Measurements from ENCODE around the gene RELN. TPM values are rescaled to one million over a fixed set of nuclear protein-coding genes. Genes with fewer than 3 reads are reported as not detected.
A peak's percentile ranks its signal among the peaks of the same experiment; 100 is the strongest.
"Not testable (repeated sequence)": the region's sequence is repeated elsewhere in the genome, so short reads cannot be mapped to it uniquely, and the experiment has no call there.

RELN gene
- total RNA-seq, 2 experiments from 2014 or later, result not detected

DNA sequence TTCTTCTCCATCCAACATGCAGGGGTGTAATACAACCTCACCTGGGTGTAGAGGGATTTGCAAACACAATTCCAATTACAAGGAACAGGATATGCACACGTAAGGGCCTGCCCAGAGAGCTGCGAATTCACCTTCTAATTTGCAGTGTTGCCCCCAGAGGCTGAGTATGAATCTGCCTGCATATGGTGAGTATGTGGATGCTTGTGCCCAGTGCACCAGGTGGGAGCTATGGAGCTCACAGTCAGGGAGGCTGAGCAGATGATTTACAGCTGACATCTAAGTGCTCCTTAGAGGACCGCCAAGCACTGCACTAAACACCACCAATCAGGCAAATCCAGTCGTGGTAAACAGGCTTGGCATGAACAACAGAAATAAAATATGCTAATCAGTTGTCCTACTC lies 132.0 kb downstream of the RELN start:
- Mint-ChIP-seq H3K4me3 (no peak overlapping the region), H3K27me3 (peaks cover 3% of the 10 kb centered on the region), H3K9me3 (no peaks in the 10 kb centered on the region), H3K36me3 (no peaks in the 10 kb centered on the region), H3K4me1 (no peaks in the 10 kb centered on the region), H3K27ac (no peak overlapping the region)
- DNase-seq (no peak), ATAC-seq (ENCODE audit: low read depth) (no peak)
- POLR2A ChIA-PET, result no interaction called here

DNA sequence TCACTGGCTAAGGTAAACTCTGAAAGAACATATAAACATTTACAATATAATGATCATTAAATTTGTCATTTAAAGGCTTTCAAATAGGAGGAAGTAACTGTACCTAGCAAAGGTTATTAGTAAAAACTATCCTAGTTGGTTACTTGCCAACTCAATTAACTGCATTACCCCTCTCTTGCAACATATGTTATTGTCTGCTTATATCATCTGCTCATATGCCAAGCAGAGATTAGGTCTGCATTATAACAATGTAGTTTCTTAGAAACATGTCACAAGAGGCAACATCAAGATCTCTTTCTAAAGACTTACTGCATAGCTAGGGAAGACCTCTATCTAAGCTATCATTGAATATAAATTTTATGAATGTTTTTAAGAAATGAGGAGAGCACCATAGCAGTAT lies 132.5 kb downstream of the RELN start:
- Mint-ChIP-seq H3K27ac (no peak overlapping the region), H3K27me3 (peaks cover 3% of the 10 kb centered on the region), H3K36me3 (no peaks in the 10 kb centered on the region), H3K4me3 (no peak overlapping the region), H3K9me3 (no peaks in the 10 kb centered on the region), H3K4me1 (no peaks in the 10 kb centered on the region)
- no peak for ATAC-seq (ENCODE audit: low read depth)
- no peak for DNase-seq
- POLR2A ChIA-PET, result no interaction called here

DNA sequence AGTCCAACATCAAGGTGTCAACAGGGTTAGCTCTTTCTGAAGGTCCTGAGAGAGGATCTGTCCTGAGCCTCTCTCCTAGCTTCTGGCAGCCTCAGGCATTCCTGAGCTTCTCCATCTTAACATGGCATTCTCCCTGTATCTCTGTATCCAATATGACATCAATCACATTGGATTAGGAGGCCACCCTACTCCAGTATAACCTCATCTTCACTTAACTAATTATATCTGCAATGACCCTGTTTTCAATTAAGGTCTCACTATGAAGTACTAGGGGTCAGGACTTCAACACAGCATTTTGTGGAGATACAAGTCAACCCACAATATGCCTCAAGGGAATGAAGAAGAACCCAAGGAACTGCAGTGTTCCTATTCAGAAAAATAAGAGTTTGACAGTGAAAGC lies 133.8 kb downstream of the RELN start:
- H3K36me3 Mint-ChIP-seq, result no peaks in the 10 kb centered on the region
- H3K9me3 Mint-ChIP-seq, result no peaks in the 10 kb centered on the region
- POLR2A ChIA-PET, result no interaction called here
- no peak overlapping the region for H3K4me3 Mint-ChIP-seq
- H3K4me1 Mint-ChIP-seq, result no peaks in the 10 kb centered on the region
- ATAC-seq (ENCODE audit: low read depth) (no peak), DNase-seq (no peak)
- no peak overlapping the region for H3K27ac Mint-ChIP-seq
- H3K27me3 Mint-ChIP-seq, result peaks cover 3% of the 10 kb centered on the region

DNA sequence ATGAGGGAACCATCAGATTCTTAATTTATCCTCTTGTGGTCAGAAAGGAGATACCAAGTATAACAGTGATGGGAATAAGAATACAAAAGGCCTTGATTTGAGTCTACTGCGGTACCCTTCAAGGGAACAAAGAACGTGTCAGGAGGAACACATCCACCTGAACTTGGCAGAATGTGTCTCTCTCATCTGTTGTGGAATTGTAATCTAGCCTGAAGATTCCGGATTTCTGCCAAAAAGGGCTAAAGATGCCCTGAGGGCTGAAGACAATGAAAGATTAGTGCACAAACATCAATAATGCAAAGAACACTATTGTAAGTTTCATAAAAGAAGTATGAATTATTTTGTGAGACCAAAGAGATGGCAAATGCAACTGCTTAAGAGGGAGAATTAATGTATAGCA lies 134.8 kb downstream of the RELN start:
- no peak for DNase-seq
- H3K4me1 Mint-ChIP-seq, result no peaks in the 10 kb centered on the region
- ATAC-seq (ENCODE audit: low read depth), result no peak
- POLR2A ChIA-PET, result no interaction called here
- H3K4me3 Mint-ChIP-seq, result no peak overlapping the region
- no peak overlapping the region for H3K27ac Mint-ChIP-seq
- H3K36me3 Mint-ChIP-seq, result no peaks in the 10 kb centered on the region
- peaks cover 3% of the 10 kb centered on the region for H3K27me3 Mint-ChIP-seq
- H3K9me3 Mint-ChIP-seq, result no peaks in the 10 kb centered on the region

DNA sequence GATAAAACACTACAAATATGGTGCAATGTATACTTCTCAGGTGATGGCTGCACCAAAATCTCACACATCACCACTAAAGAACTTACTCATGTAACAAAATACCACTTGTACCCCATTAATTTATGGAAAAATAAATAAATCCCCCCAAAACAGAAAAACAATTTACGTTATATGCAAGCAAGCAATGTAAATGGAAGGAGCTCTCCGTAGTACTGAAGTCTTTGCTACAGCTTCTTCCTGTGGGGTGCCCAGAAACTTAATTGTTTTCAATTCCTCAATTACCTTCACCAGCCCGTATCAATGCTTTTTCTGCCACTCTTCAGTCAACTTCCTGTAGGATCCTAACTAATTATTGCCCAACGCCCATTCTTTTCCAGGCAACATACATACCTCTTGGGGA lies 138.1 kb downstream of the RELN start:
- Mint-ChIP-seq H3K27me3 (no peaks in the 10 kb centered on the region), H3K4me1 (no peaks in the 10 kb centered on the region), H3K36me3 (no peaks in the 10 kb centered on the region), H3K9me3 (no peaks in the 10 kb centered on the region), H3K4me3 (no peak overlapping the region), H3K27ac (no peak overlapping the region)
- DNase-seq (no peak), ATAC-seq (ENCODE audit: low read depth) (no peak)
- POLR2A ChIA-PET, result no interaction called here

DNA sequence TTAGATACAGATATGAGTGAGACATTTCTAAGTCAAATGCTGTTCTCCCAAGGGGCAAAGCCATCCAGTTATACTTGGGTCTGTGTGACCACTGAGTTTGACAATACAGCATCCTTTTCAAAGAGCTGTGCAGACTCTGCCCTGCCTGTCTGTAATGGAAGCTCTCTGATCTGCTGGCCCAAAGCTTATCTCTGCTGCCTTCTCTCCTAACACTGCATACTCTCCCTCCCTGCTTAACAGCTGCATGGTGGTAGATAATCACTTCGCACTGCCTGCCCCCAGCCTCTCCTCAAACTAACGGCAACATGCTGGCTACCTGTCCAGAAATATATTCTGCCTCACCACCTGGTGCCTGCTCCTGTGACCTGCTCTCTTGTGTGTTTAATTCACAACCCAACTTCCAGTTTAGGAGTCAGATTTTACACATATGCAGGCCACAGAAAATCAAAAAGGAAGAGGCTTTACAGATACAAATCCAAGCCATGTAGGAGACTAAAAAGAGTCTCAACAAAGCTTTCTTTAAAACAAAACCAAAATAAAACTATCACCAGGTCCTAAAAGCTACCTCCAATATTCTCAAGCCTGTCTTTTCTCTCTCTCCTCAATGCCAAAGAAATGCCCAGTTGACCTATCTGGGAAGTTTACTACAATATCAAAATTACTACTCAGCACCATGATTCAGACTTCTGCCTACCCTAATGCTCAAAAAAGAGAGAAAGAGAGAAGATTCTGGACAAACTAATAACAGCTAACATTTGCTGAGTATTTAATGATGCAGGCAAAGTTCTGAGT lies 145.6 kb downstream of the RELN start:
- POLR2A ChIA-PET, result no interaction called here
- peaks cover 4% of the 10 kb centered on the region for H3K27me3 Mint-ChIP-seq
- H3K4me1 Mint-ChIP-seq, result no peaks in the 10 kb centered on the region
- H3K36me3 Mint-ChIP-seq, result no peaks in the 10 kb centered on the region
- H3K4me3 Mint-ChIP-seq, result no peak overlapping the region
- no peak overlapping the region for H3K27ac Mint-ChIP-seq
- no peaks in the 10 kb centered on the region for H3K9me3 Mint-ChIP-seq
- ATAC-seq (ENCODE audit: low read depth) (no peak), DNase-seq (no peak)

DNA sequence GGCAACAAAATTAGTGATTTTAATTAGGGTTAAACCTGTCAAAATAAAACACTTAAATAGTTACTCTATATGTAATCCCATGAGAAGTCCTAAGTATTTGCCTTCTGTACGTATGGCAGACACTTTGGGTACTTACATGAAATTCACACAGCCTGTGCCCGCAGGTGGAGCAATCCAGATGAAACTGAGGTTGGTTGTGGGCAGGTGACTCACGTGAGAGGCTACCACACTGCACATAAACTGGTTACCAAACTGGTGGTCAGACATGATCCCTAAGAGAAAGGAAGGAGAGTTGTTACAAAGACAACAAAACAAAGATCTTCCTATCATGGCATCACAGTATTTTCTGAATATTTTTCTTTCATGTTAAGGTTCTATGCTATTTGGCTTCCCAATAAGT lies 156.1 kb downstream of the RELN start:
- ATAC-seq (ENCODE audit: low read depth) (no peak), DNase-seq (no peak)
- Mint-ChIP-seq H3K27me3 (no peaks in the 10 kb centered on the region), H3K36me3 (no peaks in the 10 kb centered on the region), H3K4me3 (no peak overlapping the region), H3K4me1 (no peaks in the 10 kb centered on the region), H3K27ac (no peak overlapping the region), H3K9me3 (no peaks in the 10 kb centered on the region)
- POLR2A ChIA-PET, result no interaction called here

DNA sequence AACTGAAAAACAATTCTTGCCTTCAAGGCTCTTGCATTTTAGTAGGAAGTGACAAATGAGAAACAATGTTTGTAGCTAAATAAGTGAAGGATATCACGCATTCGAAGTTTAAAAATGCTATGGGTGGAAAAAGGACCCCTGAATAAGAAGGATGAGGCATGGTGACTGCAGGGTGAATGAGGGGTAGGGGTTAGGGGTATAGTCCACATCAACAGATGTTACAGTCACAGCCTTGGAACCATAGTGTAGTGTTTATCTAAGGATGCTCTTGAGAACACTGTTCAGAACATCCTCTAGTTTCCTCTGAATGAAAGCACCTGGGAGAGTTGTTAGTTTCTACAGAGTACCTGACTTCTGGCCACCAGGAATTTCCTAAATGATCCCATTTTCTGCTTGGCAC lies 157.0 kb downstream of the RELN start:
- no peak overlapping the region for H3K27ac Mint-ChIP-seq
- no peaks in the 10 kb centered on the region for H3K9me3 Mint-ChIP-seq
- no peak overlapping the region for H3K4me3 Mint-ChIP-seq
- H3K36me3 Mint-ChIP-seq, result no peaks in the 10 kb centered on the region
- H3K4me1 Mint-ChIP-seq, result no peaks in the 10 kb centered on the region
- H3K27me3 Mint-ChIP-seq, result no peaks in the 10 kb centered on the region
- ATAC-seq (ENCODE audit: low read depth), result no peak
- no peak for DNase-seq
- POLR2A ChIA-PET, result no interaction called here

DNA sequence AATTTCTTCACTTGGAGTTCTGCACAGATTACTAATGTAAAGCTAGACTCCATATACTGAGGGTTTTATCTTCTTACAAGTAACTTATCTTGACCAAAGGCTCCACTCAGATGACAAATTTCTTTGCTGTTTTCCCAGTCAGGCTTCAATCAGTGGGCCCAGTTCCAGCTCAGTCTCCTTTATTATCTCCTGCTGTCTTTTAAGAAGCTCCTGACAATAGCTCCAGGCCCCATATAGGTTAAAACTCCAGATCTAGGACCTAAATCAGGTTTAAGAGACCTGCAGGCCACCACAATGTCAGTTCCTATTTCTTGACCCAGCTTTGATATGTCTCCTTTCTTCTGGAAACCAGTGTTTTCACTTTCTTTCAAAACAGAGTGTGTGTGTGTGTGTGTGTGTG lies 165.2 kb downstream of the RELN start:
- Mint-ChIP-seq H3K27ac (no peak overlapping the region), H3K4me3 (no peak overlapping the region), H3K9me3 (no peaks in the 10 kb centered on the region), H3K36me3 (no peaks in the 10 kb centered on the region), H3K27me3 (peaks cover 2% of the 10 kb centered on the region), H3K4me1 (no peaks in the 10 kb centered on the region)
- ATAC-seq (ENCODE audit: low read depth), result no peak
- DNase-seq, result no peak
- POLR2A ChIA-PET, result no interaction called here

DNA sequence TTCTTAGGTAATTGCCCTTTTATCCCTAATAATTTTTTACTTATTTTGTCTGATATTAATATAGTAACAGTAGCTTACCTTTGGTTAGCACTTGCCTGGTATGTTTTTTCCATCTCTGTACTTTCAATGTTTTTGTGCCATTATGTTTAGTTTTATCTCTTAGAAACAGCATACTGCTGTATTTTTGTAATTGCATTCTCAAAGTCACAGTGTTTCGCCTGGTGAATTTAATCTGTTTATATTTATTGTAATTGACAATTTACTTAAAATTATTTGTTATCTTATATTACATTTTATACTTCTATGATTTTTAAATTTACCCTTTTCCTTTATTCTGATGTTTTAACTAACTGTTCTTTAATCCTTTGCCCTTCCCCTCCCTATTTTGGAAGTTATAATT lies 166.4 kb downstream of the RELN start:
- no peak overlapping the region for H3K27ac Mint-ChIP-seq
- POLR2A ChIA-PET, result no interaction called here
- no peaks in the 10 kb centered on the region for H3K4me1 Mint-ChIP-seq
- no peaks in the 10 kb centered on the region for H3K36me3 Mint-ChIP-seq
- no peak overlapping the region for H3K4me3 Mint-ChIP-seq
- peaks cover 2% of the 10 kb centered on the region for H3K27me3 Mint-ChIP-seq
- H3K9me3 Mint-ChIP-seq, result no peaks in the 10 kb centered on the region
- ATAC-seq (ENCODE audit: low read depth) (no peak), DNase-seq (no peak)

DNA sequence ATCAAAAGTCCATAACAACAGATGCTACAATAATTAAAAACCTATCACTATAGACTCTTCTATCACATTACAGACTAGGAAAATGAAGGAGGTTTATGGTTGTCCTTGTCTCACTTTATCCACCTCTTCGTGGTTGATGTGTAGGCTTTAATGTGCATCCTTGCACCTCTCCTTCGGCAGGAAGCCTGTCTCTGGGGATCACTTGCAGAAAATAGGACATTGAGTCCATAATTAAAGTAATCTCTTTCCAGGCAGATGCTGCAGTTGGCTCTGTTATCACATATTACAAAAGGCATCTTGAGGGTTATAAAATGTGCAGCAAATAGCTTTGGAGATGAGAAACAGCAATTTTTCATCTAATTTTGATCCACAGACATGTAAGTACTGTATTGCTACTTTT lies 168.4 kb downstream of the RELN start:
- ATAC-seq (ENCODE audit: low read depth), result no peak
- Mint-ChIP-seq H3K4me3 (no peak overlapping the region), H3K9me3 (no peaks in the 10 kb centered on the region), H3K27me3 (peaks cover 2% of the 10 kb centered on the region), H3K27ac (no peak overlapping the region), H3K4me1 (no peaks in the 10 kb centered on the region), H3K36me3 (no peaks in the 10 kb centered on the region)
- no peak for DNase-seq
- POLR2A ChIA-PET, result no interaction called here

DNA sequence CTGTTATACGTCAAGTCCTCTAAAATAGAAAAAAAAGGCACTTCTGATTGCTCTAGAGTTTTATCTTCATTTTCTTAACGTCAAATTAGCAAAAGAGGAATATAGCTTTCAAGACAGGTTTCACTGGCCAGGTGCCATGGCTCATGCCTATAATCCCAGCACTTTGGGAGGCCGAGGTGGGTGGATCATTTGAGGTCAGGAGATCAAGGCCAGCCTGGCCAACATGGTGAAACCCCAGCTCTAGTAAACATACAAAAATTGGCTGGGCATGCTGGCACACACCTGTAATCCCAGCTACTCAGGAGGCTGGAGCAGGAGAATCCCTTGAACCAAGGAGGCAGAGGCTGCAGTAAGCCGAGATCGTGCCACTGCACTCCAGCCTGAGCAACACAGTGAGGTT lies 173.5 kb downstream of the RELN start:
- H3K4me1 Mint-ChIP-seq; H3K27me3 Mint-ChIP-seq; H3K4me3 Mint-ChIP-seq; DNase-seq; H3K36me3 Mint-ChIP-seq; POLR2A ChIA-PET; H3K9me3 Mint-ChIP-seq; H3K27ac Mint-ChIP-seq; ATAC-seq (ENCODE audit: low read depth): not testable (repeated sequence)

DNA sequence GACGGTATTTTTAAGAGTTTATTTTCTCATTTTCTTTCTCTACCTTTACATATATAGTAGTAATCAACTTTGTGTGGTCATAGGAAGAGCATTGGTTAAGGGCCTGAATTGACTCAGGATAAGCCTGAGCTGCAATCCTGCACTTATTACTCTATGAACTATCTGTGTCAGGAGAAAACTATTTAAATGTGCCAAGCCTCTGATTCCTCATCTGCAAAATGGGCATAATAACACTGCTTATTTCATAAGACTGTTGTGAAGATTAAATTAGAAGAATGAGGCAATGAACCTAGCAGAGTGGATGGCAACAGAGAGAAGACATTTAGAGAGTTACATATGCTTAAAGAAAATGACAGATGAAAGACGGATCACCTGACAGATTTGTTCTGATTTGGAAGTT lies 175.5 kb downstream of the RELN start:
- ATAC-seq (ENCODE audit: low read depth) (no peak), DNase-seq (no peak)
- no peaks in the 10 kb centered on the region for H3K27me3 Mint-ChIP-seq
- no peaks in the 10 kb centered on the region for H3K9me3 Mint-ChIP-seq
- H3K36me3 Mint-ChIP-seq, result no peaks in the 10 kb centered on the region
- H3K4me1 Mint-ChIP-seq, result peaks cover 5% of the 10 kb centered on the region
- H3K4me3 Mint-ChIP-seq, result no peak overlapping the region
- POLR2A ChIA-PET, result no interaction called here
- no peak overlapping the region for H3K27ac Mint-ChIP-seq

DNA sequence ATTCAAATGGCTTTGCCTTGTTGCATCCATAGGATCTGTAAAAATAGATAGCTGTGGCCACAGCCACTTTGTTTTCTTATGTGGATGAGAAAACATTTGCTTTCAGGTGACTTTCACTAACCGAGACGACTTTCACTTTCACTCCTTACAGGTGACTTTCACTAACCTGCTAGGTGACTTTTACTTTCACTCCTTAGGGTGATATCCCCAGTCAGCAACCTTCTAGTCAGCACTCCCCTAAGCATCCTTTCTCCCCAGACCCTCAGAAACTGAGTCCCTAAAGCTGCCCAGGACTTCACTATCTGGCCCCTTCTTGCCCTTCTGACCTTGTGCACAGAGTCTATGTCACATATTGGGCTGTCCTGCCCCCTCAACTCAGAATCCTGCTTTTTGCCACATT lies 177.5 kb downstream of the RELN start:
- POLR2A ChIA-PET, result no interaction called here
- no peaks in the 10 kb centered on the region for H3K36me3 Mint-ChIP-seq
- peaks cover 5% of the 10 kb centered on the region for H3K4me1 Mint-ChIP-seq
- H3K4me3 Mint-ChIP-seq, result peak overlapping the region; percentile 62
- no peak overlapping the region for H3K27ac Mint-ChIP-seq
- no peaks in the 10 kb centered on the region for H3K27me3 Mint-ChIP-seq
- ATAC-seq (ENCODE audit: low read depth) (peak; percentile 76), DNase-seq (no peak)
- H3K9me3 Mint-ChIP-seq, result no peaks in the 10 kb centered on the region

DNA sequence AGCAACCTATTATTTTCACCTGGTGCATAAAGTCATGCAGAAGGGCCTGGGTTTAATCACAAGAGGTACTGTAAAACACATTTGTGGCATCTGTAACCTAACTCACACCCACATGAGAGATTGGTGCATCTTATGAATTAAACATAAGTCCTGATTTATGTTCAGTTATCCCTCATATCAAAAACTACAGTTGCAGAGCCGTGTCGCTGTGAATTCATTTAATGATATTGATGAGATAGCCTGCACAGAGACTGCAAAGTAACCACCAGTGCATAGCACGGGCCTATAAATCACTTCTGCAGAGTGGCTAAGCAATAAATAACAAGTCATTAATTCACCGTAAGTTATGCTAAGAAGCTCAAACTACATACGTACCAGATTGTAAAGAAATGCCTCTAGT lies 178.2 kb downstream of the RELN start:
- H3K27me3 Mint-ChIP-seq, result no peaks in the 10 kb centered on the region
- ATAC-seq (ENCODE audit: low read depth), result no peak
- H3K4me3 Mint-ChIP-seq, result no peak overlapping the region
- H3K36me3 Mint-ChIP-seq, result no peaks in the 10 kb centered on the region
- no peak for DNase-seq
- H3K27ac Mint-ChIP-seq, result no peak overlapping the region
- H3K4me1 Mint-ChIP-seq, result peaks cover 5% of the 10 kb centered on the region
- POLR2A ChIA-PET, result no interaction called here
- no peaks in the 10 kb centered on the region for H3K9me3 Mint-ChIP-seq

Data from activated naive CD8-positive, alpha-beta T cell treated with anti-CD3 and anti-CD28 coated beads, Interleukin-2, amount 10 ng/mL, durations not matched to agents 7 days and 5 days (primary cell).